Karpas-422 (cell line): ENCODE measurements around the gene KY. TPM values are rescaled to one million over a fixed set of nuclear protein-coding genes. Genes with fewer than 3 reads are reported as not detected.

Source experiments
- DNase-seq: peaks from one replicate; pipeline ENCODE4 v3.0.0-alpha.2; 2015
- H2AFZ ChIP-seq: fragments of 200-600 bp; sonication (generic); 2 replicates; pipeline ENCODE4 v1.6.1; 2014; ENCODE audit warnings: antibody characterized with exemption, low read length, mixed read lengths
- H3K27ac ChIP-seq: fragments of 200-600 bp; sonication (generic); 2 replicates; pipeline ENCODE4 v1.5.1; 2014; ENCODE audit warnings: mild to moderate bottlenecking, low read length, moderate library complexity
- H3K27me3 ChIP-seq: fragments of 200-600 bp; sonication (generic); 2 replicates; pipeline ENCODE4 v1.6.1; 2014; ENCODE audit warnings: low read length, mixed read lengths
- H3K36me3 ChIP-seq: fragments of 200-600 bp; sonication (generic); 2 replicates; pipeline ENCODE4 v1.6.1; 2014; ENCODE audit warnings: low read length, mixed read lengths; ENCODE audit not compliant: insufficient read depth
- H3K4me1 ChIP-seq: fragments of 200-600 bp; sonication (generic); 2 replicates; pipeline ENCODE4 v1.6.1; 2014; ENCODE audit warnings: mild to moderate bottlenecking, low read length, mixed read lengths
- H3K4me2 ChIP-seq: fragments of 200-600 bp; sonication (generic); 2 replicates; pipeline ENCODE4 v1.6.1; 2014; ENCODE audit warnings: low read length, low read depth, mild to moderate bottlenecking; ENCODE audit not compliant: poor library complexity, severe bottlenecking
- H3K4me3 ChIP-seq: fragments of 200-600 bp; sonication (generic); 2 replicates; pipeline ENCODE4 v1.5.1; 2014; ENCODE audit warnings: mild to moderate bottlenecking, antibody characterized with exemption, low read length, mixed read lengths
- H3K79me2 ChIP-seq: fragments of 200-600 bp; sonication (generic); 2 replicates; pipeline ENCODE4 v1.6.1; 2014; ENCODE audit warnings: mild to moderate bottlenecking, low read length, mixed read lengths
- H3K9ac ChIP-seq: fragments of 200-600 bp; sonication (generic); 2 replicates; pipeline ENCODE4 v1.6.0; 2014; ENCODE audit warnings: low read length
- H3K9me2 ChIP-seq: fragments of 200-600 bp; sonication (generic), shearing (Covaris generic); replicated peaks from 2 replicates; pipeline ENCODE4 v1.6.0; 2014; ENCODE audit warnings: mild to moderate bottlenecking, low read length, moderate library complexity; ENCODE audit not compliant: insufficient read depth
- H3K9me3 ChIP-seq: fragments of 300-700, 200-600 bp; sonication (generic); 2 replicates; pipeline ENCODE4 v1.6.1; 2014; ENCODE audit warnings: low read length, mixed read lengths
- H4K20me1 ChIP-seq: fragments of 200-600 bp; sonication (generic); 2 replicates; pipeline ENCODE4 v1.6.1; 2014; ENCODE audit warnings: mild to moderate bottlenecking, antibody characterized with exemption, low read length, low read depth; ENCODE audit not compliant: insufficient read depth
- total RNA-seq: library from RNA; depleted of rRNA; stranded (reverse); fragments of >200 nt; shearing (Covaris generic); gene quantifications from 2 replicates; pipeline ENCODE4 v1.2.3, GENCODE V29; 2014; ENCODE audit warnings: low replicate concordance

Gene KY
- total RNA-seq, 1 experiment from 2014 or later, result not detected

GRCh38 chr3:134622806-134623365, 27.9 kb downstream of the KY start:
- DNase-seq, result no peak
- H4K20me1 ChIP-seq, result no peaks in the 10 kb centered on the region
- H3K36me3 ChIP-seq, result no peaks in the 10 kb centered on the region

GRCh38 chr3:134621854-134622253, 29.0 kb downstream of the KY start:
- Histone ChIP-seq H3K9me3 (no peaks in the 10 kb centered on the region), H3K36me3 (no peaks in the 10 kb centered on the region), H3K4me2 (no peak overlapping the region), H3K4me3 (no peak overlapping the region), H3K4me1 (no peaks in the 10 kb centered on the region), H2AFZ (no peak overlapping the region), H3K27me3 (no peaks in the 10 kb centered on the region), H3K9me2 (no peaks in the 10 kb centered on the region), H3K79me2 (no peaks in the 10 kb centered on the region), H4K20me1 (no peaks in the 10 kb centered on the region), H3K27ac (no peak overlapping the region), H3K9ac (no peak overlapping the region)
- DNase-seq, result no peak

More at GRCh38 chr3:134622806-134623365, 27.9 kb downstream of the KY start:
- Histone ChIP-seq H3K9ac (no peak overlapping the region), H3K9me2 (no peaks in the 10 kb centered on the region), H3K79me2 (no peaks in the 10 kb centered on the region), H3K4me3 (no peak overlapping the region), H3K4me2 (no peak overlapping the region), H3K27ac (no peak overlapping the region), H3K4me1 (no peaks in the 10 kb centered on the region), H2AFZ (no peak overlapping the region), H3K9me3 (no peaks in the 10 kb centered on the region), H3K27me3 (no peaks in the 10 kb centered on the region)

- no peak for DNase-seq
Observed at GRCh38 chr3:134620476-134621115, 30.2 kb downstream of the KY start.

GRCh38 chr3:134619884-134620445, 30.9 kb downstream of the KY start:
- no peak overlapping the region for H3K27ac ChIP-seq
- no peaks in the 10 kb centered on the region for H3K79me2 ChIP-seq
- no peak for DNase-seq
- H3K27me3 ChIP-seq, result no peaks in the 10 kb centered on the region
- no peak overlapping the region for H2AFZ ChIP-seq
- H3K9me2 ChIP-seq, result no peaks in the 10 kb centered on the region
- no peaks in the 10 kb centered on the region for H3K4me1 ChIP-seq
- no peaks in the 10 kb centered on the region for H3K9me3 ChIP-seq
- H4K20me1 ChIP-seq, result no peaks in the 10 kb centered on the region
- H3K9ac ChIP-seq, result no peak overlapping the region
- H3K4me2 ChIP-seq, result no peak overlapping the region
- H3K36me3 ChIP-seq, result no peaks in the 10 kb centered on the region
- no peak overlapping the region for H3K4me3 ChIP-seq

More at GRCh38 chr3:134620476-134621115, 30.2 kb downstream of the KY start:
- Histone ChIP-seq H4K20me1 (no peaks in the 10 kb centered on the region), H3K27ac (no peak overlapping the region), H3K4me1 (no peaks in the 10 kb centered on the region), H3K4me2 (no peak overlapping the region), H3K9me2 (no peaks in the 10 kb centered on the region), H3K4me3 (no peak overlapping the region), H3K9ac (no peak overlapping the region), H3K36me3 (no peaks in the 10 kb centered on the region), H3K79me2 (no peaks in the 10 kb centered on the region), H3K9me3 (no peaks in the 10 kb centered on the region), H3K27me3 (no peaks in the 10 kb centered on the region), H2AFZ (no peak overlapping the region)

- H3K36me3 ChIP-seq, result no peaks in the 10 kb centered on the region
- DNase-seq, result no peak
- H2AFZ ChIP-seq, result no peak overlapping the region
- H3K4me3 ChIP-seq, result no peak overlapping the region
- no peaks in the 10 kb centered on the region for H4K20me1 ChIP-seq
- no peak overlapping the region for H3K9ac ChIP-seq
- H3K9me3 ChIP-seq, result no peaks in the 10 kb centered on the region
- H3K27me3 ChIP-seq, result no peaks in the 10 kb centered on the region
- H3K4me1 ChIP-seq, result no peaks in the 10 kb centered on the region
- no peaks in the 10 kb centered on the region for H3K9me2 ChIP-seq
- H3K27ac ChIP-seq, result no peak overlapping the region
- no peak overlapping the region for H3K4me2 ChIP-seq
- H3K79me2 ChIP-seq, result no peaks in the 10 kb centered on the region
Observed at GRCh38 chr3:134619301-134619615, 31.6 kb downstream of the KY start.

GRCh38 chr3:134618478-134619300, 32.1 kb downstream of the KY start:
- H3K9me3 ChIP-seq, result no peaks in the 10 kb centered on the region
- no peaks in the 10 kb centered on the region for H3K4me1 ChIP-seq
- no peaks in the 10 kb centered on the region for H4K20me1 ChIP-seq
- no peak for DNase-seq
- H3K9me2 ChIP-seq, result no peaks in the 10 kb centered on the region
- no peak overlapping the region for H3K9ac ChIP-seq
- no peaks in the 10 kb centered on the region for H3K27me3 ChIP-seq
- H3K79me2 ChIP-seq, result no peaks in the 10 kb centered on the region
- H2AFZ ChIP-seq, result no peak overlapping the region
- no peaks in the 10 kb centered on the region for H3K36me3 ChIP-seq
- H3K4me3 ChIP-seq, result no peak overlapping the region
- H3K27ac ChIP-seq, result no peak overlapping the region
- H3K4me2 ChIP-seq, result no peak overlapping the region

GRCh38 chr3:134617608-134618477, 33.0 kb downstream of the KY start:
- Histone ChIP-seq H2AFZ (no peak overlapping the region), H3K9me3 (no peaks in the 10 kb centered on the region), H3K9ac (no peak overlapping the region), H3K27me3 (no peaks in the 10 kb centered on the region), H3K27ac (no peak overlapping the region), H3K4me1 (no peaks in the 10 kb centered on the region), H3K4me2 (no peak overlapping the region), H3K79me2 (no peaks in the 10 kb centered on the region), H3K9me2 (no peaks in the 10 kb centered on the region), H3K4me3 (no peak overlapping the region), H3K36me3 (no peaks in the 10 kb centered on the region), H4K20me1 (no peaks in the 10 kb centered on the region)
- DNase-seq, result no peak
